K562 (cell line): ENCODE data around the gene DPEP3. TPM values are rescaled to one million over a fixed set of nuclear protein-coding genes. Genes with fewer than 3 reads are reported as not detected.

ENCODE experiments used
- EWSR1 ChIP-seq: fragments of 450-650 bp; IDR thresholded peaks from 2 replicates; pipeline ENCODE4 v1.6.1; 2018; ENCODE audit warnings: borderline replicate concordance, mild to moderate bottlenecking, low read depth, moderate library complexity; ENCODE audit not compliant: partially characterized antibody
- FIP1L1 ChIP-seq: fragments of 200-400 bp; formaldehyde crosslinking; IDR thresholded peaks from 2 replicates; pipeline ENCODE4 v1.6.1; 2018; ENCODE audit warnings: mild to moderate bottlenecking, low read depth, low read length; ENCODE audit not compliant: poor library complexity, severe bottlenecking
- KDM2B ChIP-seq: fragments of 250-450 bp; sonication (Bioruptor Pico); IDR thresholded peaks from 2 replicates; pipeline ENCODE4 v1.8.0; 2021; ENCODE audit warnings: mild to moderate bottlenecking, moderate library complexity
- MED1 ChIP-seq: sonication (generic); formaldehyde crosslinking; IDR thresholded peaks from 2 replicates; pipeline ENCODE4 v1.8.1; 2023; ENCODE audit warnings: missing genetic modification reagents, borderline replicate concordance
- UBTF ChIP-seq, 2 experiments: IDR thresholded peaks; 2 replicates each; pipeline ENCODE4 v1.6.1; 2012; ENCODE audit warnings: improper control_type of control experiment in 2 of 2, low read depth in 2 of 2, low read length in 2 of 2, borderline replicate concordance in 1 of 2
- ZBTB7A ChIP-seq: IDR thresholded peaks from 2 replicates; pipeline ENCODE4 v1.6.1; 2011; ENCODE audit warnings: low read depth, mild to moderate bottlenecking, low read length, moderate library complexity, borderline replicate concordance; ENCODE audit not compliant: control insufficient read depth
- ZKSCAN8 ChIP-seq: fragments of 200-800 bp; sonication (Bioruptor generic); IDR thresholded peaks from 2 replicates; pipeline ENCODE4 v1.6.1; 2016; ENCODE audit warnings: missing genetic modification characterization, missing compliant biosample characterization
- polyA plus RNA-seq, 8 experiments: library from polyadenylated mRNA; depleted of rRNA in 4 of 8; stranded (reverse) in 5 of 8; unstranded in 3 of 8; fragments of >200 nt; fragmentation: Nextera tagmentation in 2 of 8; fragmentation: Illumina TruSeq in 1 of 8; extraction: Ambion mirVana in 2 of 8; extraction: Trizol in 1 of 8; gene quantifications; 2 replicates each; pipeline versions ENCODE4 v1.2.1 to v1.2.3, GENCODE V29; 2011 to 2014; ENCODE audit warnings: inconsistent platforms in 1 of 8, missing spikeins in 1 of 8
- total RNA-seq, 7 experiments: library from RNA; depleted of rRNA in 6 of 7; stranded (reverse); fragments of >200 nt in 6 of 7; fragmentation: Illumina TruSeq in 2 of 7; extraction: Trizol in 2 of 7; gene quantifications; 2 replicates each; pipeline versions ENCODE4 v1.2.1 to v1.2.3, GENCODE V29; 2011 to 2021; ENCODE audit warnings: low replicate concordance in 1 of 7
- TF ChIP-seq, protein P1 (sequence below), 2 experiments: fragments of 450-650 bp in 1 of 2; sonication (generic) in 1 of 2; formaldehyde crosslinking in 1 of 2; IDR thresholded peaks; 2 replicates each; pipeline versions ENCODE4 v1.7.1 to v1.9.0; 2016 to 2022; ENCODE audit warnings: inconsistent platforms in 1 of 2, mild to moderate bottlenecking in 1 of 2, missing genetic modification reagents in 1 of 2
- TF ChIP-seq, protein P2 (sequence below): fragments of 450-650 bp; IDR thresholded peaks from 2 replicates; pipeline ENCODE4 v1.6.1; 2014; ENCODE audit warnings: low read depth, mild to moderate bottlenecking, moderate library complexity, borderline replicate concordance
- TF ChIP-seq, protein P3 (sequence below): fragments of 200-800 bp; sonication (Bioruptor generic); IDR thresholded peaks from 2 replicates; pipeline ENCODE4 v1.6.1; 2017; ENCODE audit warnings: missing genetic modification characterization, missing compliant biosample characterization

Gene DPEP3
- total and polyA plus RNA-seq, 9 of the 15 experiments (the other 6 are each of a cell fraction or from before 2014, with no cell fraction given), result not detected

DNA sequence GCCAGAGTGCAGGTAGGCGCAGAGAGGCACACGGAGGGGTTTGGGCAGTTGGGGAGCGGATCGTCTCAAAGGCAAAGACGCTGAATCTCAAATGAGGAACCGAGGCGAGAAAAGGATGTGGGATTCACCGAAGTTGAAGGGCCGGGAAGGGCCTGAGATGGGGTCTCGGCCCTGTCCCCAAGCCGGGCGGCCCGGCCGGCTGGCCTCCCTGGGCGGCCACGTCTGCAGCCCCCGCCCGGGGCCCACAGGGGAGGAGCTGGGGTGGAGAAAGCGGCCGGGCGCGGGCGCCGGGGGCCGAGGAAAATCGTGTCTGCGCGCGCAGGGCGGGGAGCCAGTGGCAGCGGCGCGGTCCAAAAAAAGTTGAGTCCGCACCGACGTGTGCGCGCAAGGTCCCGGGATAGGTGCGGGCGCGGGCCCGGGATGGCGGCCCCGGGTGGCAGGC lies 12.3 kb downstream of the DPEP3 start (continued):
- TF ChIP-seq, protein P1, sequence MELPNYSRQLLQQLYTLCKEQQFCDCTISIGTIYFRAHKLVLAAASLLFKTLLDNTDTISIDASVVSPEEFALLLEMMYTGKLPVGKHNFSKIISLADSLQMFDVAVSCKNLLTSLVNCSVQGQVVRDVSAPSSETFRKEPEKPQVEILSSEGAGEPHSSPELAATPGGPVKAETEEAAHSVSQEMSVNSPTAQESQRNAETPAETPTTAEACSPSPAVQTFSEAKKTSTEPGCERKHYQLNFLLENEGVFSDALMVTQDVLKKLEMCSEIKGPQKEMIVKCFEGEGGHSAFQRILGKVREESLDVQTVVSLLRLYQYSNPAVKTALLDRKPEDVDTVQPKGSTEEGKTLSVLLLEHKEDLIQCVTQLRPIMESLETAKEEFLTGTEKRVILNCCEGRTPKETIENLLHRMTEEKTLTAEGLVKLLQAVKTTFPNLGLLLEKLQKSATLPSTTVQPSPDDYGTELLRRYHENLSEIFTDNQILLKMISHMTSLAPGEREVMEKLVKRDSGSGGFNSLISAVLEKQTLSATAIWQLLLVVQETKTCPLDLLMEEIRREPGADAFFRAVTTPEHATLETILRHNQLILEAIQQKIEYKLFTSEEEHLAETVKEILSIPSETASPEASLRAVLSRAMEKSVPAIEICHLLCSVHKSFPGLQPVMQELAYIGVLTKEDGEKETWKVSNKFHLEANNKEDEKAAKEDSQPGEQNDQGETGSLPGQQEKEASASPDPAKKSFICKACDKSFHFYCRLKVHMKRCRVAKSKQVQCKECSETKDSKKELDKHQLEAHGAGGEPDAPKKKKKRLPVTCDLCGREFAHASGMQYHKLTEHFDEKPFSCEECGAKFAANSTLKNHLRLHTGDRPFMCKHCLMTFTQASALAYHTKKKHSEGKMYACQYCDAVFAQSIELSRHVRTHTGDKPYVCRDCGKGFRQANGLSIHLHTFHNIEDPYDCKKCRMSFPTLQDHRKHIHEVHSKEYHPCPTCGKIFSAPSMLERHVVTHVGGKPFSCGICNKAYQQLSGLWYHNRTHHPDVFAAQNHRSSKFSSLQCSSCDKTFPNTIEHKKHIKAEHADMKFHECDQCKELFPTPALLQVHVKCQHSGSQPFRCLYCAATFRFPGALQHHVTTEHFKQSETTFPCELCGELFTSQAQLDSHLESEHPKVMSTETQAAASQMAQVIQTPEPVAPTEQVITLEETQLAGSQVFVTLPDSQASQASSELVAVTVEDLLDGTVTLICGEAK (IDR thresholded peaks at IDR 0.05), result 0 out of 2 replicates have a peak, but pooled peaks have one; percentile 37
- TF ChIP-seq, protein P1 (CRISPR knock-in tag; IDR thresholded peaks at IDR 0.05), result no peak
- no peak for TF ChIP-seq EWSR1
- peak; percentile 60 for TF ChIP-seq FIP1L1
- TF ChIP-seq KDM2B, result 0 out of 2 replicates have a peak, but pooled peaks have one; percentile 60
- TF ChIP-seq ZBTB7A, result 0 out of 2 replicates have a peak, but pooled peaks have one; percentile 44
- TF ChIP-seq, protein P2, sequence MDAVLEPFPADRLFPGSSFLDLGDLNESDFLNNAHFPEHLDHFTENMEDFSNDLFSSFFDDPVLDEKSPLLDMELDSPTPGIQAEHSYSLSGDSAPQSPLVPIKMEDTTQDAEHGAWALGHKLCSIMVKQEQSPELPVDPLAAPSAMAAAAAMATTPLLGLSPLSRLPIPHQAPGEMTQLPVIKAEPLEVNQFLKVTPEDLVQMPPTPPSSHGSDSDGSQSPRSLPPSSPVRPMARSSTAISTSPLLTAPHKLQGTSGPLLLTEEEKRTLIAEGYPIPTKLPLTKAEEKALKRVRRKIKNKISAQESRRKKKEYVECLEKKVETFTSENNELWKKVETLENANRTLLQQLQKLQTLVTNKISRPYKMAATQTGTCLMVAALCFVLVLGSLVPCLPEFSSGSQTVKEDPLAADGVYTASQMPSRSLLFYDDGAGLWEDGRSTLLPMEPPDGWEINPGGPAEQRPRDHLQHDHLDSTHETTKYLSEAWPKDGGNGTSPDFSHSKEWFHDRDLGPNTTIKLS, result peak; percentile 85
- 0 out of 2 replicates have a peak, but pooled peaks have one; percentile 27 for TF ChIP-seq MED1 (CRISPR knock-in tag)
- TF ChIP-seq, protein P3, sequence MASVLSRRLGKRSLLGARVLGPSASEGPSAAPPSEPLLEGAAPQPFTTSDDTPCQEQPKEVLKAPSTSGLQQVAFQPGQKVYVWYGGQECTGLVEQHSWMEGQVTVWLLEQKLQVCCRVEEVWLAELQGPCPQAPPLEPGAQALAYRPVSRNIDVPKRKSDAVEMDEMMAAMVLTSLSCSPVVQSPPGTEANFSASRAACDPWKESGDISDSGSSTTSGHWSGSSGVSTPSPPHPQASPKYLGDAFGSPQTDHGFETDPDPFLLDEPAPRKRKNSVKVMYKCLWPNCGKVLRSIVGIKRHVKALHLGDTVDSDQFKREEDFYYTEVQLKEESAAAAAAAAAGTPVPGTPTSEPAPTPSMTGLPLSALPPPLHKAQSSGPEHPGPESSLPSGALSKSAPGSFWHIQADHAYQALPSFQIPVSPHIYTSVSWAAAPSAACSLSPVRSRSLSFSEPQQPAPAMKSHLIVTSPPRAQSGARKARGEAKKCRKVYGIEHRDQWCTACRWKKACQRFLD (CRISPR knock-in tag), result no peak
- no peak for TF ChIP-seq ZKSCAN8 (CRISPR knock-in tag)
- peak in 1 of 2 experiments; percentile 24; a peak in 1 of 4 replicates for TF ChIP-seq UBTF (IDR thresholded peaks at IDR 0.05; ENCODE audit: borderline replicate concordance in 1 of 2, low read depth in 2 of 2, low read length in 2 of 2)
